Right lobe of liver (tissue), 4 donors: ENCODE data around the gene ADIPOR2.

Source experiments
- CTCF ChIP-seq, 4 donors: fragments of 200-600 bp in 3 of 4; fragments of 450-650 bp in 1 of 4; IDR thresholded peaks; one replicate each; pipeline versions ENCODE4 v1.5.1 to v1.8.0; 2016 to 2022; ENCODE audit warnings: antibody characterized with exemption in 4 of 4, mild to moderate bottlenecking in 2 of 4
- POLR2A ChIP-seq: fragments of 450-650 bp; IDR thresholded peaks from one replicate; pipeline ENCODE4 v1.6.1; 2017; ENCODE audit warnings: antibody characterized with exemption, mild to moderate bottlenecking
- donor health status: DM: no; HTN: no; CAD: no.
- donor health status: DM: no; HTN: no; CAD: no.
- donor health status: DM: no; HTN: yes; CAD: no.

GRCh38 chr12:1773937-1774655 is 83.2 kb downstream of the ADIPOR2 start:
- TF ChIP-seq POLR2A (no peak), CTCF (IDR thresholded peaks at IDR 0.05) (no peak)
